H4 (cell line): Measurements from ENCODE around the gene MAD1L1. TPM values are rescaled to one million over a fixed set of nuclear protein-coding genes. Genes with fewer than 3 reads are reported as not detected.
"Not testable (repeated sequence)": the region's sequence is repeated elsewhere in the genome, so short reads cannot be mapped to it uniquely, and the experiment has no call there.

Experiments
- DNase-seq: peaks from one replicate; pipeline ENCODE4 v3.0.0-alpha.2; 2015; ENCODE audit warnings: low spot score
- total RNA-seq: library from RNA; depleted of rRNA; stranded (reverse); fragments of >200 nt; shearing (Covaris generic); gene quantifications from 2 replicates; pipeline ENCODE4 v1.2.3, GENCODE V29; 2014

The MAD1L1 gene
- total RNA-seq, 1 experiment from 2014 or later = 121 TPM

DNA sequence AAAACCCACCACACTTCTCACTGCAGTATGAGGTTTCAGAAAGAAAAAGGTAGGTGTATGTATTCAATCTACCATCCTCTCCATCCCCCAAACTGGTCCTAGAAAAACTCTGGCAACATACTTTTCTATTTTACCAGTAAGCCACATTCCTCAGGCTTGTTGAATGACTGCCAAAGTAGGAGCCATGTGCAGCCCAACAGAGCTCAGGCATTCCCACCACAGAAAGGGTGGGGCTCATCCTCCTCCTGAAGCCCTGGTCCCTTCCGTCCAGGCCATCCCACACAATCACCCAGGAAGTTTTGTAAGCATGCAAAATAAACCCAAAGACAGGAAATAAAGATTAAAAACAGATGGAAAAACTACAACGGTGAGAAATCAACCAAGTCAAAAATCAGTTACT, 57.2 kb downstream of the MAD1L1 start:
- DNase-seq = peak; percentile 100

DNA sequence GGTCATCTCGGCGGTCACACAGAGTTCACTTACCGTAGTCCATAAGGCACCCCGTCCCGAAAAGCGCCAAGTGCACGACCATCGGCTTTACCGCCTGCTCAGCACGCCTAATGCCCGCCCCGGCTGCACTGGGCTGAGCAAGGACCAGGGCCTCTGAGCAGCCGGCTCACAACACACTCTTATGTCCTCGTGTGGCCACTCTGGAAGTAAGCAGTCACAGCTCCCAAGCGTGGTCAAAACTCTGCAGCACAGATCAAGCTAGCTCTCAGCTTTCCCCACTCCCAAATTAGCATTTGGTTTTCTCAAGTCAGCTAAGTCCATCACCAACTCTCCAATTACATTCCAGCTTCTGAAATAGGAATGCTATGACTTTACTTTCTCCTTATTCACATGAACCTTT, 57.7 kb downstream of the MAD1L1 start:
- peak; percentile 85 for DNase-seq

GRCh38 chr7:2173189-2173827, 59.4 kb downstream of the MAD1L1 start:
- DNase-seq = no peak

DNA sequence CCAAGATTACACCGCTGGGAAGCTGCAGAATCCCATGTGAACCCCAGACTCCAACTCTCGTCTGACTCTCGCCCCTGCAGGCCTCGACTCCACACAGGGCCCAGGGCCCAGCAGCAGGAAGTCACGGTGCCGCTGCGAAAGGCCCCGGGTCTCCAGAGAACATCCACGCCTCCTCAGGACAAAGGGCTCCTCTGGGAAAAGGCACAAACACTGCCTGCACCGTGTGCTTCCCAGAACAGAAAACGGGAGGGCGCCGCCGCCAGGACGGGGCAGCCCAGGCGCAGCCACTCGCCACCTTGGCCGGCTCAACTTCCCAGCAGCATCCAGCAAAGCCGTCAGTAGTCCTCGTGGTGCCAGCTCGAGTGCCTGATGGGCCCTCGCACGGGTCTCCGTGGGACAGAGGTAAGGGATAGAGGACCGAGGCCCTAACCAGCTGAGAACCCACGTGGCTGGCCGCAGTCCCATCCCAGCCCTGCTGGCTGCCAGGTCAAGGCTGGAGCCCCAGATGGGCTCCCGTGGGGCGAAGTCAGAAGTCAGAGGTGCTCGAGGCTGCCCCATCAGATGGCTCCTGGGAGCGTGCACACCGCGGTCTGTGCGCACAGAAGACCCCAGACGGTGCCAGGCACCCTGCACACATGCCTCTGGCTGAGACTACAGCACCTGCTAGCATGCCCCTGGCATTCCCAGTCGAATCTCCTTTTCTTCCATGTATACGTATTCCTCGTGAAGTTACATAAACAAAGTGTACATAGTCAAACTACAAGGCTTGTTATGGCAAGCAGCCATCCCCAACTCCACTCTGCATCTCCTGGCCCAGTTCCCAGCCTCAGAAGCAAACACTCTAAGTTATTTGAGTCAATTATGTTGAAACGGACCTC, 60.2 kb downstream of the MAD1L1 start:
- peak; percentile 98 for DNase-seq

DNA sequence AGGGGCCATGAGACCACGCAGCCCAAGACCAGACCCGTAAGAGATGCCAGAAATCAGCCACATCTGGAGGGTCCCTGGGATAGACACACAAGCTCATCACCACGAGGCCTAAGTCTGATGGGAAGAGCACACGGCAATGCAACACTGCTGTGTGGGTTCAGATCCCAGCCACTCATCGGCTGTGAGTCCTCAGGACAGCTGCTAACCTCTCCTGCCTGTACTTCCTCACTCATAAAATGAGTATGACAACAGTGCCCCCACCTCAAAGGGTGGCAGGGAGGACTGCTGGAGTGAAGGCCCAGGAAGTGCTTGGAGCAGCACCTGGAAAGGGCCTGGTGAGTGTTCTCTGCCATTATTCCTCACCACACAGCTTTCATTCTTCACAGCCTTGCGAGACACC, 60.9 kb downstream of the MAD1L1 start:
- DNase-seq = no peak

GRCh38 chr7:2170576-2171521, 61.9 kb downstream of the MAD1L1 start:
- DNase-seq = no peak

DNA sequence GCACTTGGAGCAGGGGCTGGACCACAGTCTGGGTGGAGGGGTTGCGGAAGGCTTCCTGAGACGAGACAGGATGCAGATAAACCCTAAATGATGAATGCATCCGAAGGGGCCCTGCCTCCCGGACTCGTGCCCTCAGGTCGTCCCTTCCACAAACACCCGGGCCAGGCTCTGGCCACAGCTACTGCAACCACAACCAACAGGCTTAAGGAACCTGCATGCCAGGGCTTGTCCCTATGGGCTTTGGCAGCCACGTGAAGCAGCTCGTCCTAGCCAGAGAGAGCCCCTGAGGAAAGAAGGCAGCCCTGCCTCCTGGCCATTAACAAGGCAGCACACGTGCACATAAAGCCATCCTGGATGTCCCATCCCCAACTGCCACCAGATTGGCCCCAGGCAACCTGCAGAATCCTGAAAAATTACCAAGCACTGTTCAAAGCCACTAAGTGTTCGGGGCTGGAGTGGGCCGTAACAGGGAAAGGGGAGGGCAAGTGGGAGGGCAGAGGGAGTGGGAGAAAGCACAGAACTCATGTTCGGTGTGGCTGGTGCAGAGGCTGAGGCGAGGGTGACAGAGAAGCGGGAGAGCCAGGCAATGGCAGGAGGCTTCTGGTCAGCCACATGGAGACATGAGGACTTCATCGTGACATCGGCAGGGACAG, 62.7 kb downstream of the MAD1L1 start:
- DNase-seq = no peak

GRCh38 chr7:2168615-2169311, 64.0 kb downstream of the MAD1L1 start:
- no peak for DNase-seq

GRCh38 chr7:2166625-2167280, 66.0 kb downstream of the MAD1L1 start:
- DNase-seq = no peak

DNA sequence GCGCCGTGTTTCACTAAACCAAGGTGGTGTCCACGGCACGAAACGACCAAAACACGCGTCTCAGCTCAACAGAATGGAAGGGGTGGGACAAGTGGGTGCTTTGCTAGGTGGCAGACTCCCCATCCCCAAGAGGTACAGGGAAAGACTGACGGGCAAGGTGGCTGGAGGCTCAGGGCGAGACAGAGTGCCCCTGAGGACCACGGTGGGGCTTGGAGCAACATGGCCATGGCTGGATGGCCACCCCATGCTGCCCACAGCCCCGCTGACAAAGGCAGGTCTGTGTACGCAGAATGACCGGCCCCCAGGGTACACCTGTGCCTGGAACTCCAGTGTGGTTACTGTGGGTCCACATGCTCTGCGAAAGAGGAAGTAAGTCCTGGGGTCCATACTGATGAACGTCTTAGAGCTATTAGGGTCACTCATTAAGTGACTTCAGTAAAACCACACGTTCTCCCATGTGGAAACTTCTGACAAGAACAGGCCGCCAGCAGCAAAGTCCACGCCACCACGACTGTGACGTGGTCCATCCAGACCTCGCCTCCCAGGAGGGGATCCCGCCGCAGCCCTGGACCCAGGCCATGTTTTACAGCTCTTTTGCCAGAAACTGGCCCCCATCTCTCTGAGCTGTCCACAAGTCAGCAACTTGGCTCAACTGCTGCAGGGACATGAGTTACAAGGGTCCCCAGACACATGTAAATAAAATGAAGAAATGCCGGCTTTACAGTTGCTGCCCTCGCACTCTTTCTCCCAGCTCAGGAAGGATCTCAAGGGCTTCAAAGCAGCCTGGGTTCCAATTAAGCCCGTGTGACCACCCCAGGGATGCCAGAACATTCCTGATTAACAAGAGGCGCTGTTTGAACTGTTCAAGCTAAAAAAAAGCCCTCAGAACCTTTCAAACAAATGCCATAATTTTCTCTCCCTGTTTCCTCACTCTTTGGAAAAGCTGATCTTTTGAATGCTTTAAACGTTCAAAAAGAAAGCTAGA, 66.8 kb downstream of the MAD1L1 start:
- no peak for DNase-seq

GRCh38 chr7:2165239-2165609, 67.5 kb downstream of the MAD1L1 start:
- DNase-seq = no peak

- no peak for DNase-seq
Measured at GRCh38 chr7:2164646-2165045, 68.1 kb downstream of the MAD1L1 start.

DNA sequence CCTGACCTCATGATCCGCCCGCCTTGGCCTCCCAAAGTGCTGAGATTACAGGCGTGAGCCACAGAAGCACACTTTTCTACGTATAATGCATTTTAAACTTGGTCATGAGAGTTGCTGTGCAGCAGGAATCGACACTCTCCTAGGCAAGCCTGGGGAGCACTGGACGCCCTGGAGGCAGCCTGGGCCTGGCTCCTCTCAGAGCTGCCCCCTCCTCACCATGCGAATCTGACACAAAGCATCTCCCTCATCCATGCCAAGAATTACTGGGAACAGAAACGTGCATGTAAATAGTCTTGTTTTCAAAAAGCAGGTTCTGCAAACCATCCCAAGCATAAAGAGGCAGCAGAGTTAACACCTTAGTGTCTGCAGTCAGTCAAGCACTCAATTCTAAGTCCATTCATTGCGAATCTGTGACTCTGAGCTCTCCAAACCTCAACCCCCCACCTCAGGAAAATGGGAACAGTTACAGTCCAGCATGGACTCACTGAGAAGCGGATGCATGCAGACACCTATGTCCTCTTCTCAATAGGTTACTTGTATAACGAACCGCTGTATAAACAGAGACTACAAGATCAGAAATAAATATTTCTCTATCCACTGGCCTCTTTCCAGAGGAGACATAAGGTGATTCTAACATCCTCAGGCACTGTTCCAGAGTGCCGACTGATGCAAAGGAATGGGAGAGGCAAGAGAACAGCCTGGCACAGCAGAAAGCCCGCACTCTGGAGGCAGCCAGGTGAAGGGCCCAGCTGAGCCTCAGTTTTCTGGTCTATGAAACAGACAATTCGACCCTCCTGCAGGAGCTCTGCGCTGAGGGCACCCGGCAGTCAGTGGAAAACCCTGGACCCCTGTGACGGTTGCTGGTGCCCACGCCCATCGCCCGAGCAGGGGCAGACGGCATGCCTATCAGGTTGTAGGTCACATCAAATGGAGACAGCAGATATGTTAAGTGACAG, 68.9 kb downstream of the MAD1L1 start:
- DNase-seq = peak; percentile 28

DNA sequence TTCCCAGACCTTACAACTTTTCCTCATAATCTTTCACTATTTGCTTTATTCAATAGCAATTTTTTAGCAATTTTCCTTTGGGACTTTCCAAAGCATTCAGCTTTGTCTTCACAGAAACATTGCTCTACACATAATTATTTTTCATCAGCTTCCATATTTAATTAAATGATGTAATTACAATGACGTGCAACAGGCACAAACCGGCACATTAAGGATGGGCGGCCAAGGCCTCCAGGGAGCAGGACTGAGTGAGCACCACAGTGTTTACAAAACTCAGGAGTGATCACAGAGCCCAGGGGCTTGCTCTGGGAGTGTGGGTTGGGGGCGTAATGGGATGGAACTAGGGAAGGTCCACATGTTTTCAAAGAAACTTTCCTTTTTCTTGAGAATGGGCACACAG, 69.8 kb downstream of the MAD1L1 start:
- peak; percentile 37 for DNase-seq

- DNase-seq = not testable (repeated sequence)
Measured at GRCh38 chr7:2162004-2162902, 70.5 kb downstream of the MAD1L1 start.

DNA sequence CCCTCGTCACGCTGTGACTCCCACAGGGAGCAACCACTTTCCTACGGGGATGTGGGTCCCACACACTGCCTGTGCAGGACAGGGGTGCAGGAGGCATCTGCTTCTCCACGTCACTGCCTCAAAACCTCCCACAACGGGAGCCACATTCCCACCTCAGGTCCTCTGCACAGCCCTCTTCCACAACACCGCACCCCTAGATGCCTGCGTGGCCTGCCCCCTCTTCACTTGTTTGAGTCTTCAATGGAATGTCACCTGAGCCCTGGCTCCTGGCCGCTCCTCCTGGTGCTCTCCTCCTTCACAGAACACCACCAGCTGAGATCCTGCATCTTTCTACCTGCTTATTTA, 73.6 kb downstream of the MAD1L1 start:
- no peak for DNase-seq
